ENCODE results near the gene C19orf44.
"Not testable (repeated sequence)": the region's sequence is repeated elsewhere in the genome, so short reads cannot be mapped to it uniquely, and the experiment has no call there.

The C19orf44 gene

GRCh38 chr19:16495982-16496612, at the start of gene C19orf44, which contains the start of gene CALR3:
C19orf44 (plus strand) TSS chr19:16496394; CDS start chr19:16500793, 4,399 bp downstream.
CALR3 (minus strand) TSS chr19:16496167; CDS start chr19:16496129, 38 bp downstream.
- DNase-seq = peak; percentile 93 to 94

DNA sequence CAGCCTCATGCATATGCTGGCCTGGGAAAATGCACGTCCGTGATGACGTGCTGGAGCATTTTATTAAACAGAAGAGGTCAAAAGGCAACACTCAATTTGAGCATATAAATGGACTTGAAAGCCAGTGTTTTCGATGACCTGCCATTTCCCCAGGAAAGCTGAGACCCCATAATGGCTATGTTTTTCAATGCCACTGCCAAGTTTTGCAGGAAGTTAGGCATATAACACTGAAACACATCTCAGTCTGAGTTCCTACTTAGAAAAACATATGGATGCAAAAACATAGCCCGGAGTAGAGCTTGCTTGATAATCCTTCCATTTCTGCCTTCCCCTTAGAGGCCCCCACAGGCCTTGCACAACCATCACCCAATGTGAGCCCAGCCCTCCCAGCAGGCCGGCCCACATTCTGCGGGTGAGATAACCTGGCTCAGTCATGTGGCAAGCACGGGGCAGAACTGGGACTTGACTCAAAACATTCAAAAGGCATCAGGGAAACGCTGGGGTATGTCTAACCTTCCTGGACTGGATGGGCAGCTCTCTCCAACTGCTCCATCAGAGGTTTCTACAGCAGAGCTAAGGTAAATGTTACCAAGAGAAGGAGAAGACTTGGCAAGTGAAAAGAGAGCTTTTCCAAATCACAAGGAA, 49.3 kb upstream of the C19orf44 start:
- peak in 1 of 2 donors; percentile 28 for DNase-seq

DNA sequence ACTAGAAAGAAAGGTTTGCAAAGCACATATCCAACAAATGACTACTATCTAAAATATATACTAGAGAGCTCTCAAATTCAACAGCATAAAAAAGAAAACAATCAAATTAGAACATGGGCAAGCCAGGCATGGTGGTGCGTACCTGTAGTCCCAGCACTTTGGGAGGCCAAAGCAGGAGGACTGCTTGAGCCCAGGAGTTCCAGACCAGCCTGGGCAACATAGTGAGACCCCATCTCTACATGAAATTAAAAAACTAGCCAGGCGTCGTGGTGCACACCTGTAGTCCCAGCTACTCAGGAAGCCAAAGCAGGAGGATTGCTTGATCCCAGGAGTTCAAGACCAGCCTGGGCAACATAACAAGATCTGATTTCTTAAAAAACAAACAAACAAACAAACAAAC, 47.3 kb upstream of the C19orf44 start:
- DNase-seq = not testable (repeated sequence)

DNA sequence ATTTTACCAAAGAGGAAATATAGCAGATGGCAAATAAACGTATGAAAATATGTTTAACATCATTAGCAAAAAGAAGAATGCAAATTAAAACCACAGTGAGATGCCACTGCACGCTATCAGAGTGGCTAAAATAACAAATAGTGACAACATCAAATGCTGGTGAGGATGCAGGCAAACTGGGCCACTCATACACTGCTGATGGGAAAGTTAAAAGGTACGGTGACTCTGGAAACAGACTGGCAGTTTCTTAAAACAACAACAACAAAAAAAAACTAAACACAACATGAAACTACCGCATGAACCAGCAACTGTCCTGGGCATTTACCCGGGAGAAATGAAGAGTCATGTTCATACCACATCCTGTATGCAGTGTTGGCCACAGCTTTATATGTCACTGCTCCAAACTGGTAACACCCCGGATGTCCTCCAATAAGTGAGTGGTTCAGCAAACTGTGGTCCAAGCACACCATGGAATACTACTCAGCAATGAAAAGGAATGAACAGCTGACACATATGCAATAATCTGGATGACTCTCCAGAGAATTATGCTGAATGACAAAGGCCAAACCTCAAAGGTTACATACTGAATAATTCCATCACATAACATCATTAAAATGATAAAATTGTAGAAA, 46.7 kb upstream of the C19orf44 start:
- no peak for DNase-seq

- DNase-seq = no peak
Observed at GRCh38 chr19:16452325-16452724, 43.9 kb upstream of the C19orf44 start.

DNA sequence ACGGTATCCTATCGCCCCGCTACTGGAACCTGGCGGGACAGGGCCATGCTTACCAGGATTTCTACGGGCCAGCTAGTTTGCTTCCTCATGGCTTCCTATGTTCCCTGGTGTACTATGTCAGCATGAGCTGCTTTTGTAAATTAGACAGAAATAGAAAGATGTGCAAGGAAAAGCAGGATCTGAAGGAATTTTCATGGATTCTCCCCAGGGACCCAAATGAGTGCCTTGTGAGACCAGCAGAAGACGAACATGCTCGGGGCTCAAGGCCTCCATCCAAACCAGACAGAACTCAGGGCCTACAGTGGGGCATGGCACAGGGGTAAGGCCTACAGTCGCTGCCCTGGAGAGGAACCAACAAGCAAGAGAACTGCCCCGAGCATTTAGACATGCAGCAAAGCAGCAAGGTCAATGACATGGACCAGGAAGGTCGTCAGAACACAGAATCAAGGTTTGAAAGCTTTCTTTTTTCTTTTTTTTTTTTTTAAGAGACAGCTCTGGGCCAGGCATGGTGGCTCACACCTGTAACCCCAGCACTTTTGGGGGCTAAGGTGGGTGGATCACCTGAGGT, 41.8 kb upstream of the C19orf44 start:
- no peak for DNase-seq

GRCh38 chr19:16455489-16455888, 40.7 kb upstream of the C19orf44 start:
- no peak for DNase-seq

- DNase-seq = no peak
Observed at GRCh38 chr19:16456652-16457194, 39.5 kb upstream of the C19orf44 start.

DNA sequence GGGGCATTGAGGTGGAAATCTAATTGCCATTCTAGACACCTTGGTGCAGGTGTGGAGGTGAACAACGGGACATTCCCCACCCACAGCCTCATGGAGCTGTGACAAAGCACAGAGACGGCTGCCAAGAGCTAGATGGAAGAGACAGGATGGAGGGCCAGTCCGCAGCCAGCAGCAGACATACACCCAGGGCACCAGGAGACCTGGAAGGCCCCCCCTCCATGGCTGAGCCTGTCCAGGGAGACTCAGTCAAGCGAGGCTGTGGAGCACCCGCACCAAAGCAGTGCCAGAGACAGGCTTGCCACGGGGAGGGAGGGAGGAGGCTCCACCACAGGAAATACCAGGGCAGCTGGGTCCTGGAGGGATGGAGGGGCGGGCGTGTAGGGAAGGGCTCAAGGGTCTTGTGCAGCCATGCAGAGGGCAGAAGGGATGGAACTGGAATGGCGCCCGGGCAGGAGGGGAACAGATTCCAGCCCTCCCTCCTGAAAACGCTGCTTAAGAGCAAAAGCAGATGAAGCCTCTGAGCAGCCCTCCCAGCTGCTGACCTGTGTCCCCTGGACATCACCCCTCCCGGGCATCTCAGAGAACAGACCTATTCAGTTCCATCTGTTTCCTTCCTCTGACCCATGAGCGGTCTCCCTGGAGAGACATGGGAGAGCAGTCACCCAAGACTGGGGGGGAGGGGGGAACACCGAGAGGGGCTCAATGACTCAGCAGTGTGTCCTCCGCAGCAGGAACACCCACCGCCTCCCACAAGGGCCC, 38.8 kb upstream of the C19orf44 start:
- DNase-seq = no peak

DNA sequence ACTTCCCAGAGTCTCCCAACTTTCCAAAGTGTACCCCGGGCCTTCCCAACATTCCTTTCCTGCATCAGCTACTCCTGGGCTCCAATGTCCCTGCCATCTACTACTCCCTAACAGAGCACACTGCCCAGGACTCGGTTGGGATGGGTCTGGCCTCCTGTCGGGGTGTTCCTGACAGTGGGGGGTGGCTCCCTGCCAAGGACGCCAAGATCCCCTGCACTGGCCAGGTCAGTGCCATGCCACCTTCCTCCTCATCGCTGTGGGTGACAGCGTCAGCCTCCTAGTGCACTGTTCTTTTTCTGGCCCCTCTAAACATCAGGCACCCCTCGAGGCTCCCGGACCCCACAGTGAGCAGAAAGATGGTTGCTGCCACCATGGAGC, 38.3 kb upstream of the C19orf44 start:
- DNase-seq = no peak

DNA sequence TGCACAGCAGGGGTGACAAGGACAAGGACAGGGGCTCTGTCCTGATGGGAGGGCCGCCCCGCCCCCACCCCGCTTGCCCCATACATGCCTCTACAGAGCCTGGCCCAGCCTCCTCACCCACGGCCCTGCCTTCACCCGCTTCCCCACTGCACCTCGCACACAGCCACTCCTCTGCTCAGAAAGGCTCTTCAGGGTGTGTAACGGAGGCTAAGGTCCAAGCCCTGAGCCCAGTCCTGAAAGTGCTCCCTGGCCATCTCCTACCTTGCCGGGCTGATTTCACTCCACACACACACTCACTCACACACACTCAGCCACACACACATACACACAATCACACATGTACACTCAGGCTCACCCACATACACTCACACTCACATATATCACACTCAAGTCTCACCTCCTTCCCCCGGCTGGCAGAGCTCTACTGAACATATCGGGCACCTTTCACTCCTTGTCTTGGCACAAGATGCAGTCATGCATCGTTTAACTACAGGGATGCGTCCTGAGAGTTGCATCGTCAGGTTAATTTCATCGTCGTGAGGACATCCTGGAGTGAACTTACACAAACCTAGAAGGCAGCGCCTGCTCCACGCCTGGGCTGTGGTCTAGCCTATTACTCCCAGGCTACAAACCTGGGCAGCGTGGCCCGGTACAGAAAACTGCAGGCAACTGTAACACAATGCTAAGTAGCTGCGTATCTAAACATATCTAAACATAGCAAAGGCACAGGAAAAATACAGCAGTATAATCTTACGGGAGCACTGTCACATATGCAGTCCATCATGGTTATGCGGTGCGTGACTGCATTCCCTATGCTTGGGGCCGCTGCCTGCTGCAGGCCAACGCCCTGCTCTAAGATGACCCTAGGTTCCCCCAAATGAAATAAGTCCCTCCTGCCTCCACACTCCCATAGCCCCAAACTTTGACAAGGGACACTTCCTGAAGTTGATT, 37.5 kb upstream of the C19orf44 start:
- no peak for DNase-seq

- DNase-seq = no peak
Observed at GRCh38 chr19:16459680-16460079, 36.5 kb upstream of the C19orf44 start.

GRCh38 chr19:16460454-16460853, 35.7 kb upstream of the C19orf44 start:
- no peak for DNase-seq

- no peak for DNase-seq
Observed at GRCh38 chr19:16461630-16462051, 34.6 kb upstream of the C19orf44 start.

DNA sequence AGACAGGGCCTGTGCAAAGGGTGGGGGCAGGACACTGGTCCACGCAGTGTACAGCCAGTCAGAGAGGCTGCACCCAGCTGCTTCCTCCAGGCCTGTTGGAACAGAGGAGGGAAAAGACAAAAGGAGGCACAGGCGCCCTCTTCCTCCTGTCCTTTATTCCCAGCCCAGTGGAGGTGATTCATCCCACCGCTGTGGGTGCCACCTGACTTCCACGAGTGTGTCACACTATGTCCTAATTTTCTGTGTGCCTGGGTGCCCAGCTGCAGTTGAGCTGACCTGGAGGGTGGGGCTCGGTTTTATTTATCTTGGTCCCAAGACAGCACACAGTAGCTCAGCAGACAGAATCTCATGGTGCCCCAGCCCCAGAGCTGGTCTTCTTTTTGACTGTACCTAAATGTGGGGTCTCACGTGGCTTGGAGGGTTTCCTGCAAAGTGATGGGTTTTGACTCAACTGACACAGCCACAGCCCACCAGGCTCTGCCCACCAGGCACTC, 33.4 kb upstream of the C19orf44 start:
- no peak for DNase-seq

DNA sequence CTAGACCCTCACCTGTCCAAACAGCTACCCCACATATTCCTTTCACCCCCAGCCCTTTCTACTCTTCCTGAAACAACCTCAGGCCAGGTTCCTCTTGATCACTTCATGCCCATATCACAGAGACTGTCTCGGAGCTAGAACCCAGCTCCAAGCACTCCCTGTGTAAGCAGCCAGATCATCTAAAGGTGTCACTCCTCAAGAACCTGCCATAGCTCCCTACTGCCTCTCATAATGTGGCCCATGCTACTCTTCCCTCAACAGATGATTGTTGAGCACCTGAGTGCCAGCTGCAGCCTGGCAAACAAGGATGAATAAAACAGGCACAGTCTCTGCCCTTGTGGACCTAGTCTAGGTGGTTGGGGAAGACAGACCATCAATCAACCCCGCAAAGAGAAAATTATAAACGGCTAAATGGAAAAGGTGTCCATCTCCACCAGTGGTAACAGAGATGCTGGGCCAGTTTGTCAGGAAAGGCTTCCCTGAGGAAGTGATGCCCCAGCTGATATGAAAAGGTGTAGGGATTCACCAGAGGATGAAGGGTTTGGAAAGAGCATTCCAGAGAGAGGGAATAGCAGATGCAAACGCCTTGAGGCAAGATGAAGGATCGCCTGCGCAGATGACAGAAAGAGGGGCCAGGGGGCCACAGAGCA, 32.7 kb upstream of the C19orf44 start:
- DNase-seq = no peak

DNA sequence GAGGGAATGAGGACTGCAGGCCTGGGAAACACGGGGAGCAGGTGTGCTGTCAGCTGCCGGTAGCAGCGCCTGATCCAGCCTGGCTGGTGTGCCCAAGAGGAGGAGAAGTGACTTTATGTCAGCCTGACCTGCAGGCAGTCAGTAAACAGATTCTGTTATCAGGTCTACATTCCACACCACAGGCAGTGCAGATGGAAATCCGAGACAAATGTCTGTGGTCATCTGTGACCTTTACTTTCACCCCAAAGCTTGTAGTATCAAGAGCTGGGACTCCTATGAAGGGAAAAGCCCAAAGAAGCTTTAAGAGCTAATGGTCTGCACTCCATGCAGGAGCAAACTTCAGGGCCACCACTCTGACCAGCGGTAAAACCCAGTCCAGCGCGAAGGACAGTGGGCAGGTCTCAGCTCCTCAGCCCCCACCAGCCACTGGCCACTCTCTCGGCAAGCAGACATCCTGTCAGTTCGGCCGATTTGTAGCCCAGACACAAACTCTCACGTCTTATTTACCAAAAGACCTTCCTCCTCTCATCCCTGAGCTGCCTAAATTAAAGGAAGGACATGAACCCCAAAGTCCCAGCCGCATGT, 32.1 kb upstream of the C19orf44 start:
- no peak for DNase-seq

- no peak for DNase-seq
Observed at GRCh38 chr19:16465239-16465638, 31.0 kb upstream of the C19orf44 start.

DNA sequence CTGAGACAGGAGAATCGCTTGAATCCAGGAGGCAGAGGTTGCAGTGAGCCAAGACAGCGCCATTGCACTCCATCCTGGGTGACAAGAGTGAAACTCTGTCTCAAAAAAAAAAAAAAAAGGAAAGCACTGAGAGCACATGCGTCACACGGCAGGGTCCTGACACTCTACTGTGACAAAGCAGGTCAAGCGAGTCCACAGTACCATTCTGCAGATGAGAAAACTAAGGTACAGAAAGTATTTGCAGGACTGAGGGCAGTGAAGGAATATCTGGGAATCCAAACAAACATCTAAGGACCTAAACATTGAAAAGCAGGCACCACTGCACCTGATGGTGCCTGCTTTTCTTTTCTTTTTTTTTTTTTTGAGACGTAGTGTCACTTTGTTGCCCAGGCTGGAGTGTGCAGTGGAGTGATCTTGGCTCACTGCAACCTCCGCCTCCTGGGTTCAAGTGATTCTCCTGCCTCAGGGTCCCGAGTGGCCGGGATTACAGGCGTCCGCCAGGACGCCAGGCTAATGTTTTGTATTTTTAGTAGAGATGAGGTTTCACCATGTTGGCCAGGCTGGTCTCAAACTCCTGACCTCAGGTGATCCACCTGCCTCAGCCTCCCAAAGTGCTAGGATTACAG, 29.3 kb upstream of the C19orf44 start:
- DNase-seq = not testable (repeated sequence)

GRCh38 chr19:16467581-16467980, 28.6 kb upstream of the C19orf44 start:
- no peak for DNase-seq
